SKM-1 (cell line): ENCODE data around the gene LRSAM1.

ENCODE experiments used
- DNase-seq: peaks from one replicate; lab custom pipeline; 2025; ENCODE audit not compliant: unreplicated experiment; lab: John Stamatoyannopoulos, UW

The LRSAM1 gene

DNA sequence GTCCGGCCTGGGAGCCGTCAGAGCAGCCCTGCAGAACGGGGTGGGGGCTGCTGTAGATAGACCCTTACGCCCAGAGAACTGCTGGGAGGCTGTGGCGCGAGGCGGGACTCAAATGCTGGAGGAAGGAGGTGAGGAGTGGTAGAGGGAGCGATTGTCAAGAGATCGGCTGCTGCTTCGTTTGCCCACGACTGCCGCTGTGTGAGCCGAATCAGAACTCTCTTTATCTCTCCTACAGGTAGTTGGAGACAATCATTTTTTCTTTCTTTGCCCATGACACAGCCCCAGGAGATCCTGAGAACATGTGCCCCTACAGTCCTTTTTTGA lies 26.7 kb upstream of the LRSAM1 start:
- no peak for DNase-seq

DNA sequence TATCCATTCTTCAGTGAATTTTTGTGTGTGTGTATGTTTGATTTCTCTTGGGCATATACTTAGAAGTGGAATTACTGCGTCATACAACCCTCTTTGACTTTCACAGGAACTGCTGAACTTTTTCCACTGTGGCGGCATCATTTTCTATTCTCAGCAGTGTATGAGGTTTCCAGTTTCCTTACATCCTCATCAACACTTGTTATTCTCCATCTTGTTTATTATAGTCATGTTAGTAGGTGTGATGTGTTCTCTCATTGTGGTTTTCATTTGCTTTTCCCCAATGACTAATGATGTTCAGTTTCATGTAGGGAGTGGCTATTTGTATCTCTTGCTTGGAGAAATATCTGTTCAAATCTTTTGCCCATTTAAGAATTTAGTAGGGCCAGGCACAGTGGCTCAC lies 24.6 kb upstream of the LRSAM1 start:
- DNase-seq, result no peak

DNA sequence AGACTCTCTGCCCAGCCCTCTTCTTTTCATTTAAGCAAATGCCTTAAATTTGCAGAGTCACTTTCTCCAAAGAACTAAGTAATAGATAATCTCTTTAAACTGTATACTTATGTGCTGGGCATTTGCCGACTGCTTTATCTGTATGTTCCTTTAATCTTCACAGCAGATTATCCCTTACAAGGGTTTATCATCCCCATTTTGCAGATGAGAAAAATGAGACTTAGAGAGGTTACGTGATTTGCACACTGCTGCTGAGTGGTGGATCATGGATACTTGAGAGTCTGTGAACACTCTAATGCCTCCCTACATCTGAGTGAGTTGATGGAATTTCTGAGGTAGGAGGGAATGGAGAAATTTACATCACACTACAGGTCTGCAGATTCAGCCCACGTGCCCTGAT lies 23.0 kb upstream of the LRSAM1 start:
- DNase-seq, result no peak

DNA sequence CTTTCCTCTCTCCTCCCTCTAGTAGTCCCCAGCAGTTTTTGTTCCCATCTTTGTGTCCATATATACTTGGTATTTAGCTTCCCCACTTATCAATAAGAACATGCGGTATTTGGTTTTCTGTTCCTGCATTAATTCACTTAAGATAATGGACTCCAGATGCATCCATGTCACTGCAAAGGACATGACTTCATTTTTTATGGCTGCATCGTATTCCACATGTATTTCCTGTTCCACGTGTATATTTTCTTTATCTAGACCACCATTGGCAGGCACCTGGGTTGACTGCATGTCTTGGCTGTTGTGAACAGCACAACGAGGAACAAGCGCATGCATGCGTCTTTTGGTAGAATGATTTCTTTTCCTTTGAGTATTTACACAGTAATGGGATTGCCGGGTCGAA lies 20.9 kb upstream of the LRSAM1 start:
- no peak for DNase-seq

DNA sequence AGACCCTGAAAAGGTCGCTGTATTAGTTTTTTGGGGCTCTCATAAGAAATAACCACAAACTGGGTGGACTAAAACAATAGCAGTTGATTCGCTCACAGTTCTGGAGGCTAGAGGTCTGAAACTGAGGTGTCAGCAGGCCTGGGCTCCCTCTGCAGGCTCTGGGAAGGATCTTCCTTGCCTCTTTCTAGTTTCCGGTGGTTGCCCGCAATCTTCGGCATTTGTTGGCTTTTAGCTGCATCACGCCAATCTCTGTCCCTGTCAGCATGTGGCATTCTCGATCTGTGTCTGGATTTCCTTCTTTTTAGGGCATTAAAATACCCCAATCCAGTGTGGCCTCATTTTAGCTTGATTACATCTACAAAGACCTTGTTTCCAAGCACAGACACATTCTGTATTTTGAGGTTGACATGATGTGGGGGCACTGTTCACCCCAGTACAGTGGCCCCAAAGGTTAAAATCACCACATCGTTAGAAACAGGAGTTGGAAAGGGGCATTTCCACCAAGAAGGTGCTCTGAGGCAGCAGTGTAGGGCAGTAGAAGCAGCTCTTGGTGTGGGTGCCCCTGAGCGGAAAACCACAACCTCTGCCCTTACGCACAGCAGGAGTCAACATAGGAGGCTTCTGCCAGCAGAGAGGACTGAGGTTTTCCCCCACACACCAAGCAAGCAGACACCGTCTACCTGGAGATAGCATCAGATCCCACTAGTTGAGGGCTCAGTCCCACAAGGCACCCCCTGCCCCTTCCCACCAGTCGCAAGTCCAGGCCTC lies 13.6 kb upstream of the LRSAM1 start:
- no peak for DNase-seq

DNA sequence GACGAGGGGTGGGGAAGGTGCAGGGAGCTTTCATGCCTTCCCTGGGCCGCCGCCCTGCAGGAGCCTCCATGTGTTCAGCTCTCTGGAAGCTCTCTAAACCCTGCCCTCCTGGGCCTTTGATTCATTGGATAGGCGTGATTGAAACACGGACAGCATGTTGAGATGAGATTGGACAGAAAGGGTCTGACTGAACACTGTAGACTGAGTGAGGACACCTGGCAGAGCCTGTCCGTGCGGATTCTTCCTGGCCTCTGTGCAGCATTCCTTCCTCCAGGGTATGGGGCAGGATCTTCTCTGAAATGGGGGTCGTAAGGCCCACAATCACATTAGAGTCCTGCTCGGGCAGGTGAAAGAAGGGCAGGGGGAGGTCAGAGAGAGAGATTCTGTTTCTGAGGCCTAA lies 12.9 kb upstream of the LRSAM1 start:
- DNase-seq, result no peak

DNA sequence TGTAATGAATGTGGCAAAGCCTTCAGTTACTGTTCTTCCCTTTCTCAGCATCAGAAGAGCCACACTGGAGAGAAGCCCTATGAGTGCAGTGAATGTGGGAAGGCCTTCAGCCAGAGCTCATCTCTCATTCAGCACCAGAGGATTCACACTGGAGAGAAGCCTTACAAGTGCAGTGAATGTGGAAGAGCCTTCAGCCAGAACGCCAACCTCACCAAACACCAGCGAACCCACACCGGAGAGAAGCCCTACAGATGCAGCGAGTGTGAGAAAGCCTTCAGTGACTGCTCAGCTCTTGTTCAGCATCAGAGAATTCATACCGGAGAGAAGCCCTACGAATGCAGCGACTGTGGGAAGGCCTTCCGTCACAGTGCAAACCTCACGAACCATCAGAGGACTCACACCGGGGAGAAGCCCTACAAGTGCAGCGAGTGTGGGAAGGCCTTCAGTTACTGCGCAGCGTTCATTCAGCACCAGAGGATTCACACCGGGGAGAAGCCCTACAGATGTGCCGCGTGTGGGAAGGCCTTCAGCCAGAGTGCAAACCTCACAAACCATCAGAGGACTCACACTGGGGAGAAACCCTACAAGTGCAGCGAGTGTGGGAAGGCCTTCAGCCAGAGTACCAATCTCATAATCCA lies 6.9 kb upstream of the LRSAM1 start:
- DNase-seq, result no peak

DNA sequence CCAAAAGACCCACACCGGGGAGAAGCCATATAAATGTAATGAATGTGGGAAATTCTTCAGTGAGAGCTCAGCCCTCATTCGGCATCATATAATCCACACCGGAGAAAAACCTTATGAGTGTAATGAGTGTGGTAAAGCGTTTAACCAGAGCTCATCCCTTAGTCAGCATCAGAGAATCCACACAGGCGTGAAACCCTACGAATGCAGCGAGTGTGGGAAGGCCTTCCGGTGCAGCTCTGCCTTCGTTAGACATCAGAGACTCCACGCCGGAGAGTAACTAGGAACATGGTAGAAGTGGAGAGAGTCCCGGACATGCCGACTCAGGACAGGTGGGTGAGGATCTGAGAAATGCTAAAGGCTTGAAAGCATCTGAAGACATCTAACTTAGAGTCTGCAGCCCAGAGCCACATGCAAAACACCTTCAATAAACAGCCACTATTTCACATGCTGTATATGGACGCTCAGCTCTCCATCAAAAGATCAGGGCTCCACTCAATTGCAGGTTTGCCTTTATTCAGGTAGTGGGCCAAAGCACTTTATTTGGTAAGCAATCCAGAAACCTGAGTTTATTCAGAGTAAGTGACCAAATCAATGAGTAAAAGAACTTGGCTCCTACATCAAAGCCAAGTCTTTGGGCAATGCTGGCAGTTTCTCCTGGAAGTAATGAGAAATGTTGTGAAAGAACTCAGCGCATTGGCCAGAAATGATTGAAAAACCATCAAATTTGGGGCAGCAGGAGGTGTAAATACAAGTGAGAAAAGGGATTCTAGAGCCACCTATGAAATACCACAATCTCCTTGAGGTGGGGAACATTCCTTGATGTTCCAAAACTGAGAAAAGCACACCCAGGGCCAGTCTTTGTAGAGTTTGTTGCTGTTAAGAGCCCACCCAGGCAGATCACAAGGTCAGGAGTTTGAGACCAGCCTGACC lies 6.1 kb upstream of the LRSAM1 start:
- DNase-seq, result no peak

DNA sequence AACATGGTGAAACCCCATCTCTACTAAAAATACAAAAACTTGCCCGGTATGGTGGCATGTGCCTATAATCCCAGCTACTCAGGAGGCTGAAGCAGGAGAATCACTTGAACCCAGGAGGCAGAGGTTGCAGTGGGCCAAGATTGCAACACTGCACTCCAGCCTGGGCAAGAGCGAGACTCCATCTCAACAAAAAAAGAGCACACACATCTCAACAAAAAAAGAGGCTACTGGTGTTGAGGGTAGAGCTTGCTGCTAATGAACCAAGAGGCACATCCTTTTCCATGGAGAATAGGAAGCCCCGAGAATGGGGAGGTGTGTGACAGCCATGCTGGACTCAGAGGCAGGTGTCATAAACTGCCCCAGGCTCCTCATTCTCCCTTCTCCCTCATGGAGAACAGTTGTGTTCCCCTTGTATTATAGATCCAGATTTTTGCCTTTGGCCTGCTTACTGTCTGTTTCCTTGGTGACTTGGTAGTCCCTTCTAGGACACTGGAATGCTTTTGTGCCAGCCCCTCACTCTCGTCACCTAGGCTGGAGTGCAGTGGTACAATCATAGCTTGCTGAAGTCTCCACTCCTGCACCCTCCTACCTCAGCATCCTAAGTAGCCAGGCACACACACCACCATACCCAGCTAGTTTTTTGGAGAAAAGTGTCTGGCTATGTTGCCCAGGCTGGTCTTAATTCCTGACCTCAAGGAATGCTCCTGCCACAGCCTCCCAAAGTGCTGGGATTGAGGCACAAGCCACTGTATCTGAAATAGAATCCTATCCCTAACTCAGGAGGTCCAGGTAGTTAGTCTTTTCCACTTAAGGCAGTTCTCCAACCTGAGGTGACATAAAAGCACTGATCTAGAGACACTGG lies 5.2 kb upstream of the LRSAM1 start:
- no peak for DNase-seq

DNA sequence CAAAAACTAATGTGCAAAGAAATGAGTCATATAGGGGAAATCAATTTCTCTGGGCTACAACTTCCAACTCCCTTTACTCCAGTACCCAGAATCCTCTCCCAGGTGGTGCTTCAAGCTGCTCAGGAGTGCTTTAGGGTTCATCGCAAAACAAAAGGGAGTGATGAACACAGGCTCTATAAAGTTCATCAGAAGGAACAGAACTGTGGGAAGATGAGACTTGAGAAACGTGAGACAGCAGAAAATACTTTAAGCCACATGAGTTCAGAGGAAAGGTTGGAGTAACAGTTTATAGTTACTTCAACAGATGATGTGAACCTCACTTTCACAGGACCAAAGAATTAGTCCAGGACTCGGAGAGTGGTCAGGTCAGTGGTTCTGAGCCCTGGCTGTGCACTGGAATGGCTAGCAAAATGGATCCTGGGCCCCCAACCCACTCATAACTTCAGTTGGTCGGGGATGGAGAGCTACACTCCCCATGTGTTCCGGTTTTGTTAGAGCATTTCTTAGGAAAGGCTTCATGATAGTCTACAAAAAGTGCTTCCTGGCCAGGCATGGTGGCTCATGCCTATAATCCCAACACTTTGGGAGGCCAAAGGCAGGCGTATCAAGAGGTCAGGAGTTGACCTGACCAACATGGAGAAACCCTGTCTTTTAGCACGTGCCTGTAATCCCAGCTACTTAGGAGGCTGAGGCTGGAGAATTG lies 4.4 kb upstream of the LRSAM1 start:
- DNase-seq, result no peak

DNA sequence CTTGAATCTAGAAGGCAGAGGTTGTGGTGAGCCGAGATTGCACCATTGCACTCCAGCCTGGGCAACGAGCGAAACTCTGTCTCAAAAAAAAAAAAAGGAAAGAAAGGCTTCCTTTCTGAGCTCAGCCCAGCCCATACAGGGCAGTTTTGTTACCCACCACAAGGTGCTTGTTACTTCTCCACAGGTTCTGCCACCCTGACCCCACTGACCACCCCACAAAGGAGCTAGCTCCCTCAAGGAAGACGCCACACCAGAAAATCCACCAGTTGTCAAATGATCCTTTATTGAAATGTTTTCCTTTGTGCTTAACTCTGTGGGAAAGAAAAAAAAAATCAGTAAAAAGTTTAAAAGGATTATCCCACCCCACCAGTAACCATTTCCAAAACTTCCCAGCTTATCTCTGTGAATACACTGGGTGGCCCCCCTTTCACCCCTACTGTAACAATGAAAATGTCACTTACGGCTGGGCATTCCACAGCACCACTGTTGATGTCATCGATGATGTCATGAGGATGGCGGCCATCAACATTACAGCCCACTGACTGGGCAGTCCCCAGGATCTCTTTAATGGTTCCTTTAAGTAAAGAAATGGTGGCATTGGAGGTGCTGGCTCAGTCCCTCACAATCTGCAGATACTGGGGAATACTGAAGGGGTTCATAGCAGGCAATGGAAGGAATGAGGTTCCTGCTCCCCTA lies 3.7 kb upstream of the LRSAM1 start:
- DNase-seq, result no peak

DNA sequence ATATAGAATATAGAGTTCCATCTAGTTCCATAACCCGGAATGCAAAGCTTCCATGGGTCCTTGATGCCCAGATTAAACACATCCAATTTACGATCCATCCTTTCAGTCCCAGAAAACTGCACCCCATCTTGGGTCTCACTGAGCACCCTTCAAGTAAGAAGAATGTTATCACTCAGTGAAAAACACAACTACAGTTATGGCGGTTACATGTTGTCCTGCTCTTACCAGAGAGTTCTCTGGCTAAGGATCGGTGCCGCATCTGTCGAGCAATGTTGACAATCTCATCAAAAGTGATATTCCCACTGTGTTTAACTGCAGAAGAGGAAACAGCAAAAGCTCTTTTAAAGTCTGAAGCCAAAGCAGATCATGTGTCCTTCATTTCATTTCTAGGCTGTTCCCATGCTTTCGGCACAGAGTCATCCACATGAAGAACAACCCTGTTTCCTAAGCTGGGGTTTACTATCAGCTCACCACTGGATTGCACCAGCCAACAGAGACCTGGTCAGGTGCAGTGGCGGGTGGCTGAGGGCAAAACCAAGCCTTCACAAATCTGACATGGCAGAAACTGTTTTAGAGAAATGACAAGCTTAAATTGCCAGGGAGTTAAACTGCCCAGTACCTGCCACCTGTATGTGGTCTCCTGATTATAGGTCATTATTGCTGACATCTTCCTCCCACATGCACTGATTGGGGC lies 3.1 kb upstream of the LRSAM1 start:
- no peak for DNase-seq

DNA sequence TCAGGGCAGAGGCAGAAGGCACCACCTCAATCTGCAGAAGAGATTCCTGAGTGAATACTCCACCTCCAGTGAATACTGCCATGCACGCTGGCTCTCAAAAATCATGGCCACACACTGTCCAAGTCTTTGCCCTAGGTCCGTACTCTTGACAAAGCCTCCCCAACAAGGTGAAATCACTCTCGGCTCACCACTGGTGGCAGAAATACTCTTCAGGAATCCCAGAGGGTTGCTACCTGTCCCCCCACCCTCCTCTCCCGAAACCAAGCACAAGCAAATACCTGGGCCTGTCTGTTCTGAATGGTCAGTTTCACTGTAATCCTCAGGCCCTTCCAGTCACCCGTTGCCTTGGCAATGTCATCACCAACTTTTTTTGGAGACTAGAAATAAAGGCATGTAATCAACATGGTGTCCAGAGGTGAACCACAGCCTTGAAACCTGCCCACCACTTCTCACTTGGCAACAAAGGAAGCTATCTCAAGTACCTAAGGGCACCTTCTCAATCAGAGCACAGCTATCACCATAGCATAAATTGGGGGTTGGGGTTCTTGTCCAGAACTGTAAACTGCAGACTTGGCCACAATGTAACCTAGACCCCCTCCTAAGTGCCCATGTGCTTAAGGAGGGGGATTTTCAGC lies 1.9 kb upstream of the LRSAM1 start:
- no peak for DNase-seq

DNA sequence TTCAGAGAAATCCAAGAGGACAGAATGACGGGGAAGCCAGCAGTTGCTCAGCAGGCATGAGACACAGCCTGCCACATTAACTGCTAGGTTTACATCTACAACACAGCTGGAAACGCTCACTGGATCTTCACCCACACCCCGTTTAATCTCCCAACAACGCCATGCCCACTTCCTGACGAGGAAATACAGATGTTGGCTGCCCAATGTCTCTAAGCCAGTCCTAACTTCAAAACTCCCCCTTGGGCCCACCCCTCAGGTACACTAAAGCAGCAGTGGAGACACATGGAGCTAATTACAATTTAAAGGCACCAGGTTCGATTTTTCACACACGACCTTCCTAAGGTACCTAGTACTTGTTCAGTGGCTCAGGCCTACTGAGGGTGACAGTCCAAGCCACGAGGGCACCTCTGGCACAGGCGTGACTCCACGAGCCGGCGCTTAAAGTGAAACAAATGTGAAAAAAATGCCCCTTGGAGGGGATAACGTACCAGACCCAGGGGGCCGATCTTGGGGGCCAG lies 1.0 kb upstream of the LRSAM1 start:
- DNase-seq, result no peak

DNA sequence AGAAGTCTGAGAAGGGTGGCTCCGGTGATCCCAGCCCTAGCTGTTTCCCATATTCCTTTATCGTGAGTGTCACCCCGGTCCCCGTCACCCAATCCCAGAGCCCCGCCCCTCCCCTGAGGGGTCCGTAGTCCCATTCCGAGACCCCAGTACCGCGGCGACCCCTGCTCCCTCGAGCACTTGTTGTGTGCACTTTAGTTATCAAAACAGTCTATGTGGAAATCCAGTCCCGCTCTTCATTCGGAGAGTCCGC lies 223 bp downstream of the LRSAM1 start:
- DNase-seq, result no peak

DNA sequence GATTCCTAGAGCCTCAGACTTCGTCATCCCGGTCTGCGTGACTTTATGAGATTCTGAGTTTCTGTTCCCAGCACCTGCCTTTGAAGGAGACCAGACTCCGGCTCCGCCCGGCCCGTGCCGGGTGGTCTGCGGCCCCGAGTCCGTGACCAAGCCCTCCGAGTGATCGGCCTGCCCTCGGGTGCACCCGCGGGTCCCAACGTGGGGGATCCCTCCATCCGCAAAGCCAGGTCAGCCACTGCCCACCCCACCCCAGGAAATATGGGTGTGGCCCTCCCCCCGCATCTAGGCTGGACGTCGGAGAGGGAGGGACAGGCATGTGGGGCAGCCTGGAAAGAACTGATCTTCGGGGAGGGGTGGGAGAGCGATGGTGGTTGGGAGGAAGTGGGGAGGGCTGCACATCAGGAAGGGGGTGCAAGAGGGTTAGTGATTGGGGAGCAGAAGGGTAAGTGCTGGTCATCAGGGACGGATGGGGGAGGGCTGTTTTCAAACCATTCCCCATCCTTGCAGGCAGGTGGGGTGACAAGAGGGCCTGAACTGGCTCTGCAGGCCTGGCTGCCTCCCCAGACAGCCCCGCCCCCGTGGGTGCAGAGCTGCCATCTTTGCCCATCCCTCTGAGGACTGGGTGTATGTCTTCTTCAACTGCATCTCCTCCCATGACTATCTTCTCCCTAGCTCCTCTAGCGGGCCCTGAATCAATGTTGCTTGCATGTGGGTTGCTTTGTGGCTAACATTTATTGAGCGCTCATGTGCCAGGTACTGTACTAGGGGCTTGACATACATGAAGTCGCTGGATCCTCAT lies 747 bp downstream of the LRSAM1 start:
- no peak for DNase-seq

DNA sequence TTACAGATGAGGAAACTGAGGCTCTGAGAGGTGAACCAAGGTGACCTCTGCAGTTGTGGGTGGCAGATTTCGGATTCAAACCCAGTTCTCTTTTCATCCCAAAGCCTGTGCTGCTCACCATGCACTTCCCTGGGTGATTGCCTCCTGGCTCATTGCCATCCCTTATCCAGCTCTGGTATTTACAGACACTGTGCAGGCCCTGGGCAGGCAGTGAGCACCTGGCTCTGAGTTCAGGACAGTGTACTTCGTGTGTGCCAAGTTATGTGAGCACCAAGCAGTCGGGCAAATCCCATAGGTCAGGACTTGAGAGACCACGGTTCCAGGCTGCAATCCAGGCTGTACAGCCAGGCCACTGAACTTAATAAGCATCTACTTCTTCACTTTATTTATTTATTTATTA lies 1.4 kb downstream of the LRSAM1 start:
- no peak for DNase-seq
